Measurements from ENCODE around the gene ZNF366.

The ZNF366 gene

GRCh38 chr5:72486371-72486770 is 20.8 kb downstream of the ZNF366 start:
- DNase-seq (ENCODE audit: low read depth) = no peak
- TF ChIP-seq CTCF (IDR thresholded peaks at IDR 0.05; ENCODE audit: control insufficient read depth, extremely low read depth, insufficient read depth) = no peak

GRCh38 chr5:72485430-72485974 is 21.7 kb downstream of the ZNF366 start:
- no peak overlapping the region for H3K4me3 ChIP-seq (ENCODE audit: low read depth, low read length)
- no peak for DNase-seq (ENCODE audit: low read depth)
- TF ChIP-seq CTCF (IDR thresholded peaks at IDR 0.05; ENCODE audit: control insufficient read depth, extremely low read depth, insufficient read depth) = no peak

More at GRCh38 chr5:72486371-72486770, 20.8 kb downstream of the ZNF366 start:
- H3K4me3 ChIP-seq (ENCODE audit: low read depth, low read length) = no peak overlapping the region

GRCh38 chr5:72482046-72482445 is 25.2 kb downstream of the ZNF366 start:
- DNase-seq (ENCODE audit: low read depth) = no peak
- no peak overlapping the region for H3K4me3 ChIP-seq (ENCODE audit: low read depth, low read length)
- no peak for TF ChIP-seq CTCF (IDR thresholded peaks at IDR 0.05; ENCODE audit: control insufficient read depth, extremely low read depth, insufficient read depth)

- H3K4me3 ChIP-seq (ENCODE audit: low read depth, low read length) = no peak overlapping the region
- no peak for DNase-seq (ENCODE audit: low read depth)
- TF ChIP-seq CTCF (IDR thresholded peaks at IDR 0.05; ENCODE audit: control insufficient read depth, extremely low read depth, insufficient read depth) = no peak
Measured at GRCh38 chr5:72480841-72481240, 26.4 kb downstream of the ZNF366 start.

- TF ChIP-seq CTCF (IDR thresholded peaks at IDR 0.05; ENCODE audit: control insufficient read depth, extremely low read depth, insufficient read depth) = no peak
- H3K4me3 ChIP-seq (ENCODE audit: low read depth, low read length) = no peak overlapping the region
- DNase-seq (ENCODE audit: low read depth) = no peak
Measured at GRCh38 chr5:72479921-72480320, 27.3 kb downstream of the ZNF366 start.

GRCh38 chr5:72478684-72479083 is 28.5 kb downstream of the ZNF366 start:
- no peak for DNase-seq (ENCODE audit: low read depth)
- H3K4me3 ChIP-seq (ENCODE audit: low read depth, low read length) = no peak overlapping the region
- TF ChIP-seq CTCF (IDR thresholded peaks at IDR 0.05; ENCODE audit: control insufficient read depth, extremely low read depth, insufficient read depth) = no peak

GRCh38 chr5:72478276-72478675 is 28.9 kb downstream of the ZNF366 start:
- TF ChIP-seq CTCF (IDR thresholded peaks at IDR 0.05; ENCODE audit: control insufficient read depth, extremely low read depth, insufficient read depth) = no peak
- no peak for DNase-seq (ENCODE audit: low read depth)
- H3K4me3 ChIP-seq (ENCODE audit: low read depth, low read length) = no peak overlapping the region

All from LNCaP clone FGC (cell line).